Activated CD4-positive, alpha-beta T cell treated with anti-CD3 and anti-CD28 coated beads, Interleukin-2, amount 50 U/mL, for 4 hours (primary cell): ENCODE data around the gene CACNA2D4.

Source experiments
- DNase-seq, 2 experiments: peaks; one replicate each; pipeline ENCODE4 v3.0.0-alpha.2; 2020

Gene CACNA2D4

DNA sequence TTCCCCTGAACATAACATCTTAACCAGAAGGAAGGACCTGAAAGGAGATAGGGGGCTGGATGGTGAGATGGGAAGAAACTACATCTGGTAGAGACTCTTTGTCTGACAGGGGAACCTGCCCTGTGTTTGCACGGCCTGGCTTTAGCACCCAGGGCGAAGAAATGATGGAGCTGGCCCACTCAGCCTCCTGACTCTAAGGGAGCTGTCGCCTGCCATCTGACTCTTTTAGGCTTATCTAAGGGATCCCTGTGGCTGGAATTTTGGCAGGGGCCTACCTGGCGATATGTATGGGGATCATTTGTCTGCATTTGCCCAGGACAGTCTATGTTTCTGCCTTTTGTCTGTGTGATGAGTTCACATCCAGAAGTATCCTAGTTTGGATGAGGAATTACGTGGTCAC is 15.6 kb upstream of the CACNA2D4 start:
- no peak for DNase-seq

DNA sequence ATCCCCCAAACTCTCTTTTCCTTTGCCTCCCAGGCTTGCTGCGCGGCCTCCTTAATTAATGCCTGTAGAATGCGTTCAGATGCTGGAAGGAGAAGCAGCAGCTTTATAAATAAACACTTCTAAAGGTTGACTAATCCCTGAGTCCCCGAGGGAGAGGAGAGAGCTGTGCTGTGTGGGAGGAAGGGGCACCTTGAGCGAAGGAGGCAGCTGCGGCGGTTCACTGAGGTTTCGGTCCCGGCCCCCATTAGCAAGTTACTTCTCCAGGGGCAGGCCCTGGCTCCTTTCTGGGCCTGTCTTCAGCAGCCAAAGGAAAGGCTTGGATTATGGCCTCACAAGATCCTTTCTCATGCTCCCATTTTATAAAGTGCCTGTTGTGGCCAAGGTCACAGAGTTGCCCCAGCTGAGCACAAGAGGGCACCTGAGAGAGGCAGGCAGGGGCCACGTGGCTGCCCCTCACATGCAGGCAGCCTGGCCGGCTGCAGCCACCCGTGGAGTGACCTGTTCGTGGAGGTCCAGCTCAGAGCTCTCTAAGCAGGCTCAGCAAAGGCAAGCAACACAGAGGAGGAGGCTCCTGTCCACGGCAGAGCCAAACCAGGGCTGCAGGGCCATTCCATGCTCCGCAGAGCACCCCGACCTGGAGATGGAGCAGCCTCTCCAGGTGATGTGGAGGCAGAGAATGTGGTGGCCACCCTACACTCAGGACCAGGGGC is 15.0 kb upstream of the CACNA2D4 start:
- no peak for DNase-seq

DNA sequence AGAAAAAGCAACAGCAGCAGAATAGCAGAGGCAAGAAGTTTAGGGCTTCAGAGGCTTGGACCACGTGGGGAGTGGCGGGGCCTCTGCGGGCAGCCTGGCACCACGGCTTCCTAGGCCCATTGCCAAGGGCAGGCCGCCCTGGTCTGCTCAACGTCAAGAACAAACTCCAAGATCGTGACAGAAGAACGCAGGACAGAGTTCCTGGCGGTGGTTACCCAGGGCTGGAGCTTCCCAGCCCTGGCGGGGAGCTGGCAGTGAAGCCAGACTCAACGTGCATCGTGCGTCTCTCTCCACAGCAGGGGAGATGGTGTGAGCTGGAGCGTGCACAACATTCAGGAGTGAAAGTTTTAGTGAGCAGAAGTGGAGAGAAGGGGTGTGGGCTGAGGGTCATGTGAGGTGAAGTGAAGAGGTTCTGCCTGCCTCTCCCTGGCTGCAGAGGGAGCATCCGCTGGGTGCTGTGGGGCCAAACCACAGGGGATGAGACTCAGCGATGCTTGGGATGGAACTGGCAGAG is 13.9 kb upstream of the CACNA2D4 start:
- no peak for DNase-seq

DNA sequence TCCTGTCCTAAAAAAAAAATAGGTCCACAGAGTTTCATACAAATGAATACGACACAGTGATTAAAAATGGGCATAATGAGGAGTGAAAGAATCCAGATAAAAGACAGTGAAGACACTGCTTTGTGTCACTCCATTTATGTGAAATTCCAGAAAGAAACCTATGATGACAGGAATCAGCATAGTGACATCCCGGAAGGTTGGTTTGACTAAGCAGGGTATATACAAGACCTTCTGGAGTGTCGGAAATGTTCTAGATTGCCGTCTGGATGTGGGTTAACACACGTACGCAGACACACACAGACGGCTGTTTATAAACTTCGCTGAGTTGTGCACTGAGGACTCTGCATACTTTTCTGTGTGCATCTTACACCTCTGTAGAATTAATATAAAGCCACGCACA is 13.2 kb upstream of the CACNA2D4 start:
- no peak for DNase-seq

DNA sequence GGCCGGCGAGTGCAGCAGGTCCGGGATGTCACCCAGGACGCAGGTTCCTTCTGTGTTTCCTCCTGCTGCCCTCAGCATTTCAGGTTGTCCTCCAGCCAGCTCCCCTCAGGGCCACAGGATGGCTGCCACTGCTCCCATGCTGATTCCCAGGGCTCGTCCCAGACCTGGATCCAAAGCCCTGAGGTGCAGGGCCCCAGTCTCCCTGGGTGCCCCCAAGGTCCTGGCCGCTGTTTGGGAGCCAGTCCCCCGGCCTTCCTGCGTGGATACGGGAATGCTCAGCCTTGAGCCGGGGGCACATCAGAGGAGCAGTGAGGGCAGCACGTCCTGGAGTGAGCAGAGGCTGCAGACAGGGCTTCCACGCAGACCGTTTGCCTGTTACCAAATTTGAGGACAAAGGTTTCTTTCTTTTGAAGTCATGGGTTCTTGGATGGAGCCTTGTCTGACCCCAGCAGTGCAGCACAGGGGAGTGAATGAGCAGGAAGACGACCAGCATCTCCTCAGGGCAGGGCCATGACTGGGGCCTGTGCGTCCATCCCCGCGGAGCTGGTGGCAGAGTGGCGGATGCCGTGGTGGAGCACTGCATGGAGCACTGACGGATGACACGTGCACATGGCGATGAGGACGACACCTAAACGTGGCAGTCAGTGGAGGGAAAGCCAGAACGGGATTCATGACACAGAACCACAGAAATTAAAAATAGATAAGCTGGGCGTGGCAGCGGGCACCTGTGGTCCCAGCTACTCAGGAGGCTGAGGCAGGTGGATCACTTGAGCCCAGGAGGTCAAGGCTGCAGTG is 12.5 kb upstream of the CACNA2D4 start:
- no peak for DNase-seq

DNA sequence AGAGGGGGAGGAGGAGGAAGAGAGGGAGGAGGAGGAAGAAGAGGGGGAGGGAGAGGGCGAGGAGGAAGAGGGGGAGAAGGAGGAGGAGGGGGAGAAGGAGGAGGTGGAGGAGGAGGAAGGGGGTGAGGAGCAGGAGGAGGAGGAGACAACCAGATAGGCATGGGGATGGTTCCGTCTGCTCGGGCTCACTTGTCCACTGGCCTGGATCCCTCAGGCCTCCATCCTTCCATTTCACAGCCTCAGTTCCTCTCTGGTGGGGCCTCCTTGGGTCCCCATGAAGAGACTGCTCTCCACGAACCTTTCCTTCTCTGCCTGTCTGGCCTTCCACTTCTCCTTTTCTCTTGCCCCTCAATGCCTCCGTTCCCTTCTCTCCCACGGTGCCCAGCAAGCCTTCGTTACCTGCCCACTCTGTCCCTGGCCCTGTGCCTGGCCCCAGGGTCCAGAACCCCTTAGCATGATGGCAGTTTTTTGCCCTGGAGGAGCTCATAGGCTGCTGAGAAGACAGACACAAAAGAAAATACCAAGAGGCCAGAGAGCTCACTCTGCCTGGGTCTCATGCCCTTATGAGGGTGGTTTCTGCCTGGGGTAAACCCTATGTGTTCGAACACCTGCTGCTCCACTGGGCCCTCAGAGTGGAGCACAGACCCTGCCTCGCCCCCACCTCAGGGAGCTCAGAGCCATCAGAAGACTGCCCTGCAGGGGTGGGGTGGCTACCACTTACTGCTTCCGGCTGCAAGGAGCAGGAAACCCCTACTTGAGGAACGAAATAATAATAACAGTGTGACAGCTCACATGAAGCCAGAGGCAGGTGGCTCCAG is 11.7 kb upstream of the CACNA2D4 start:
- no peak for DNase-seq

DNA sequence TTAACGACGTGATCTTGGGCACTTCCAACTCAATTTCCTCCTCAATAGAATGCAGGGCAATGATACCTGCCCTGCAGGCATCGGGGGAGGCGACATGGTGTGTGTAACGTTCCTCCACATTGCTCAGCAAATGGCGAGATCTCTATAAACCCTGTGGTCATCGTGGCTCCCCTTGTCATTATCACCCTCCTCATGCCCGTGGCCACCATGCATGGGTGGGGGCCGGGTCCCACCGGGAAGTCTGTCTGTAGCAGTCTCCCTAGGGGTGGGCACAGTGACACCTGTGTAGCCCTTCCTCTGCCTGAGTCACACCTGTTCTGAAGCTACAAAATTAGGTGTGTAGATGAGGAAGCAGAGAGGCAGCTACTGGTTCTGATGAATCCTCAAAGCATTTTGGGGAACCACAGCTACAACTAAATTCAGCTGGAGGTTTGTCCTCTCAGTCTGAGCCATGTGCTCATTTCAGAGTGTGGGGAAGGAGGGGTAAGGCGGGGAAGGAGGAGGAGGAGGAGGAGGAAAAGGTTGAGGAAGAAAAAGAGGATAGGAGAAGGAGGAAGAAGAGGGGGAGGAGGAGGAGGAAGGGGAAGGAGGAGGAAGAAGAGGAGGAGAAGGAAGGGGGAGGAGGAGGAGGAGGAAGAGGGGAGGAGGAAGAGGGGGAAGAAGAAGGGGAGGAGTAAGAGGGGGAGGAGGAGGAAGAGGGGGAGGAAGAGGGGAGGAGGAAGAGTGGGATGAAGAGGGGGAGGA is 11.0 kb upstream of the CACNA2D4 start:
- DNase-seq: no peak

DNA sequence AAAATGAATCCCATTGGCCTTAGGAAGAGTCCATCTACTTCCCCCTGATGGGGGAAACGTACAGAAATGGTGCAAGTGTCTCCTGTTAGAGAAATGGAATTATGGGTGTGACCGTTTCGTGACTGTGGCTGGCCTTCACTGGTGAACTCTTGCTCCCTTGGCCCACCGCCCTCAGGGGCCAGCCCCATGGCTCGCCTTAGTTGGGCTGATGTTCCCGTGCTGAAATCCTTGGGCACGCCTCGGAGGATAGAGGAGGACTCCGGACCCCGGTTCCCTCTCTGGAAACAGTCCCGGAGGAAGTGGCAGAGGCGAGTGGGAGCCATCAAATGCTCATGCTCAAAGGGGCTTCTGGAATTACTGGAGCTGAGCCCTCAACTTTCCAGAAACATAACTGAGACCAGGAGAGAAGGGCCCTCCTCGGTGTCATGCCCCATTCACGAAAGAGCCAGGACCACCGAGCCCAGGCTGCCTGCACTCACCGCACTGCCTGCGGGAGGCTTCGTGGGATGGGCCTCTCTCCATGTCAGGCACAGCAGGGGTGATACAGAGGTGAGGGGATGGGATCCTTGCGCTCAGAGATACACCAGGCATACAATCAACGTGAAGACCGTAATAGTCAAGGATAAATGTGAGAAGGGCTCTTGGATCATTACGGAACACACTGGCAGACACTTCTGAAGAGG is 10.1 kb upstream of the CACNA2D4 start:
- DNase-seq: no peak

DNA sequence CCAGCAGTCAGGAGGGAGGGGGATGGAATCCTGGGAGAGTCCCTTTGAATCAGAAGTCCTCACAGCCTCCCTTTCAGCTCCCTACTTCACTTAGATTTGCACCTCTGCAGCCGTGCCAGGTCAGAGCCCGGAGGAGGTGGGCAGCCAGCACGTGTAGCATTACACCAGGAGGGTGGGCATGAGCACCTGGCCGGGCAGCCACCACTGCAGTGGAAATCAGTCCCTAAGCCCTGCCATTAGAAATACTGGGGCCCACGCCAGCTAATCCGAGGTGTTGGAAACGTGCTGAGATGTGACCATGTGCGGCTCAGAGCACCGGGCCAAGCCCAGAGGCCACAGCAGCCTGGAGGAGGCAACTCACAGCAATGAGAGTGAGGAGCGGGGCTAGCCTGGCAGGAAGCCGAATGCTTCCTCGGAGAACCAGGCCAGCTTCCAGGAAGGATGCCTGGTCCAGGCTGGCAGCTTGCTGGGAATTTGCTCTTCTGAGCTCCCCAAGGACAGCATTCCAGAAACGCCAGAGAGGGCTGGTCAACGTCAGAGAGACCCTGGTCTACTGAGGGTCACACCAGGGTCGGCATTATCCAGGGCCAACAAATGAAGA is 9.4 kb upstream of the CACNA2D4 start:
- DNase-seq: no peak

DNA sequence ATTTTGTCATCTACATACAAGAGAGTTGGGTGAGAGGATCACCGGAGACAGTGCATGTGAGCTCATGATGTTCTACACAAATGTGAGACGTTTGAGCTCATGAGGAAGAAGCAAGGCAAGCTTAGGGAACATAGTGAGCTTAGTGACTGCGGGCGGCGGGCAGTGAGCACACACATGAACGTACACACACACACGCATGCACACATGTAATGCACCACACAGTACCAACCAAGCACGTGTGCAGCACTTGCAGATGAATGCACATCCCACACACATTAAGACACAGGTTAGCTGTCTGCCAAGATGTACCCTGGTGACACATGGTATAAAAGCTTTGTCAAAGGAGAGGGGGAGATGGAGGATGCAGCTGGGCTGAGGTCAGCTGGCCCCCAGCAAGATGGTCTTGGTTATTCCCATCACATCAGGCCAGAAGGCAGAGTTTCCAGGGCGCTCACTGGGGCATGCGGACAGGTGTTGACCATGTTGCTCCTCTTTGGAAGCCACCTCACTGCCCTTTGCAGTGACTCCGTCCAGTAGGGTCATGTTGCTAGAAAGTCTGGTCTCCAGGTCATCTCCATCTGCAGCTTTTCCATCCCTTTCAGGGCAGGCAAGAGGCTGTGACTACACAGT is 8.7 kb upstream of the CACNA2D4 start:
- no peak for DNase-seq

DNA sequence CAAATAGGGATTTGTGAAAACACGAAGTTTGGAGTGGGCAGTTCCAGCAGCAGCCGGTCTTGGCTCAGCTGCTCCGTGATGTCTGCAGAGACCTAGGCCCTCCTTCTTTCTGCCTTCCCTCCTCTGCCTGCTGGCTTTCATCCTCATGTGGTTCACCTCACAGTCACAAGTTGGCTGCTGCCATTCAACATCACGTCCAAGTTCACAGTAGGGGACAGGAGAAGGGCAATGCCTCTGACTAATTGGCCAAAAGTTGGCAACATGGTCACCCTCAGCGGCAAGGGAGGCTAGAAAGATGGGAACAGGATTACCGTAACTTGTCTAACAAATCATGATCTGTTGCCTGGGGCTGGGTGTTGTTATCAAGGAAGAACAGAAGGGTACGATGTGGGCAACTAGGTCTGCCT is 7.8 kb upstream of the CACNA2D4 start:
- no peak for DNase-seq

DNA sequence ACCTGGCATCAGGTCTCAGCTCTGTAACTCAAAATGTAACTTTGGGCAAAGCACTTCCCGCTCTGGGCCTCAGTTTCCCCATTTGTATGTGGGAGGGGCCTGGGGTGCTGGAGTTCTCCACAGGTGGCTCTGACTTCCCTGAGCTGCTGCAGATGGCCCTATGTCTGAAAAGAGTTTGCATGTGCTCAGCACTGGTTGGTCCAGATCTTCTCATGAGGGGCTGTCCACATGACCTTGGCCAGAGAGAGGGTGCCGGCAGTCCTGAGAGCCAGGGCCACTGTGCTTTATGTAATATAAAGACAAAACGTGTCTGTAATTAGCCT is 7.2 kb upstream of the CACNA2D4 start:
- no peak for DNase-seq

DNA sequence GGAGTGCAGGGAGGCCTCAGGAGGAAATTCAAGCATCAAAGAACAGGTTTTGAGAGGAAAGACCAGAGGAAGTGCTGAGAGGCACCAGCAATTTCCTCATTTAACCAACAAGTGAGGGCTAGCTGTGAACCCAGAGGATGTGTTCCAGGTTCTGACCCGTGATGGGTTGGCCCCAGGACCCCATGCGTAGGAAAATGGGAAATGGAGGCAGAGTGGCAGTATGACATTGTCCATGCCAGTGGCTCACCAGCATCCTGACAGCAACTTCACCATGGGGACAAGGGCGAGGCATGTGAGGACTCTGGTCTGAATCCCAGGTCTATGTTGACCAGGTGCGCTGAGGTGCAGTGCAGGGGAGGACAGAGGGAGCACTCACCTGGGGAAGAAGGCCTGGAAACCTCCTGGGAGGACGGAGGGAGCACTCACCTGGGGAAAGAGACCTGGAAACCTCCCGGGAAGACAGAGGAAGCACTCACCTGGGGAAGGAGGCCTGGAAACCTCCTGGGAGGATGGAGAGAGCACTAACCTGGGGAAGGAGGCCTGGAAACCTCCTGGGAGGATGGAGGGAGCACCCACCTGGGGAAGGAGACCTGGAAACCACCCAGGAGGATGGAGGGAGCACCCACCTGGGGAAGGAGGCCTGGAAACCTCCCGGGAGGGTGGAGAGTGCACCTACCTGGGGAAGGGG is 6.7 kb upstream of the CACNA2D4 start:
- DNase-seq: no peak

DNA sequence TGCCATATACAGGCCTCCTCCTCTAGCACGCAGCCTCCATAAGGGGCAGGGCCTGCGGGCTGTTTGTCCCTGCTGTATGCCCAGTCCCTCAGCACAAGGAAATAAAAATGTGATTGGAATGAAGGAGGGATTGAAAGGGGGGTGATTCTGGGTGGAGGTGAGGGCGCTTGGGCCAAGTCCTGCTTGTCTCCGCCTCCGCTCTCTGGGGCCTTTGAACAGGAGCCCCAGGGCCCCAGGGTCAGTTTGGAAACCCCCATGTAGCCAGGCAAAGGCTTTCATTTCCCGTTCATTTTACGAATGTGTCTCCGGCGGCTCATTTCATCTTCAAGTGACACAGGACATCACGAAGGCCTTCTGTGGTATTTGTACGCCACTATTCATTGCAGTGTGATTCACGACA is 4.5 kb upstream of the CACNA2D4 start:
- no peak for DNase-seq

DNA sequence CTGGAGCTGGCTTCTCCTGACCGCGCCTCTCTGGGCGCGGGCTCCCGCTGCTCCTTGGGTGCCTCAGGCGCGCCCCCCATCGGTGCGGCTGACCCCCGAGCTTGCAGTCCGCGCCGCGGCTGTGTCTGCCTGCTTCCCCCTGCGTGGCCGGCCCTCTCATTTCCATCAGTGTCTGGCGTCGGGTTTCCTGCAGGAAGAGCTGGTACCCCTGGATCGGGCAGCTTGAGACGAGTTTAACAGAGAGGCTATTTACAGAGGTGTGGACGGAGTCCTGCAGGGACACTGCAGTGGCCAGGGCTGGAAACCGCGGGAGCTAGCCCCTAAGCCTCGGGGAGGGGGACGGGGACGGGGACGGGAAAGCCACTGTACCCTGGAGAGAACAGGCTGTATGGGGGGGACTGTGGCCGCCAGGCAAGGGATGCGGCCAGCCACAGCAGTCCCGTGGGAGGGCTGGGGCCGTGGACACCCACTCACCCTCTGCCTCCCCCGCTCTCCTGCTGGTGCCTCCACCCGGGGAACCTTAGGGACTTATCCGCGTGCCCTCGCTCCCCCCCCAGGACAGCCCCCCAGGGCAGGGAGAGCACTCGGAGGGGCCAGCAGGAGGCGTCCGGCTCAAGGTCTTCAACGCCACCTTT is 3.7 kb upstream of the CACNA2D4 start:
- no peak for DNase-seq

DNA sequence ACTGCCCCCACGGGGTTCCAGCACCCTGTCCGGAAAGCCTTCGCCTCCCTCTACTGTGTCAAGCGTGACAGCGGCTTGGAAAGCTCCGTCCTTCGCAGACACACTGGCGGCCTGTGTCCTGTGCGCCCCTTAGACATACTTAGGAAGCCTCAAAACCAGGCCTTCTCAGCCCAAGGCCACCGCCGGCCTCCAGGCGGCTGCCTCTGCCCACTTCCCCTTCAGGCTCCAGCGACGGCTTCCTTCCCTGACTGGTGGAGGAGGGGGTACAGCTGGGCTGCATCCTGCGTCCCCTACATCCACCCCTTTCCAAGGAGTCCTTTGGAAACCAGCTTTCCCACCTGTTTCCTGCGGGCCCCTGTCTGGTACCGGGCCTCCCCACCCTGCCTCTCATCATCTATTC is 2.5 kb upstream of the CACNA2D4 start:
- DNase-seq: no peak

DNA sequence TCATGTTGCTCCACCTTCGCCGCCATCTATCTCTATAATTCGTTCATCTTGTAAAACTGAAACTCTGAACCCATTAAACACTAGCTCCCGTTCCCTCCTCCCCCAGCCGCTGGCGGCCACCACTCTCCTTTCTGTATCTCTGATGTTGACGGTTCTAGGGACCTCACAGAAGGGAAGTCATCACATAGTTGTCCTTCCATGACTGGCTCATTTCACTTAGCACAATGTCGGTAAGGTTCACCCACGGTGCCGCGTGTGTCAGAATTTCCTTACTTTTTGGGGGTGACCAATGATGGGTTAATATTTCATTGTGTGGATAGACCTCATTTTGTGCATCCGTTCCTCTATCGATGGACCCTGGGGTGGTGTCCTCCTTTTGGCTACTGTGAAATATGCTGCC is 2.0 kb upstream of the CACNA2D4 start:
- DNase-seq: no peak

DNA sequence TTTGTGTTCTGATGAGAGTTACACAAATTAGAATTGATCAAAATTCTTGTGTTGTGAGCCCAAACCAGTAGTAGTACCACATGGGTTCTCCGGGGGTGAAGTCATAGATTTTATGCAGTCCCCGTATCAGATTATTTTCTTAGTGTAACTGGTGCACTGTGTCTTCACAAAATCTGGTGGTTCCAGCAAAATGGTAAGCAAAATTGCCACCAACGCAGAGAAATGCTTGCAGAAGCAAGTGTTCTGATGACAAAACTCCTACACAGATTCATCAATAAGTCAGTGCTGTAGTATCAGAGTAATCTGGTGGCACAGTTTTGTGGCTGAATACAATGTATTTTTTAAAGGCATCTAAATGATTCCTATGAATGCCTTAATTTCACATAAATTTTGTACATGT is 1.3 kb upstream of the CACNA2D4 start:
- no peak for DNase-seq

DNA sequence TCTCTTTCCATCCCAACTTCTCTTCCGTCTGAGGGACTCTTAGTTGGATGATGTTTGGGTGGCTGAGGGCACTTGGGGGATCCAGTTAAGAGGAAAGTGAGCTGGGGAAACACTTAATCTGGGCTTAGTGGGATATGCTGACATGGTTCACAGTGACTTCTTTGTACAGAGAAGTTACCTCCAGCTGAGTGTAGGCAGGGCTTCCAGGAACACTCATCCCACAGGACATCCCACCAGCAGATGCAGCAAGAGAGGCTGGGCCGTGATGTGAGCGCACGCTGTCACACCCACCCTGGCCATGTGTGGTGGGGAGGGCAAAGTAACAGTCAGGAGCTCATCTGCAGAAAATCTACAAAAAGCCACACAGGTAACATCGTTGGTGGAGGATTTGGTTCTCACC is 832 bp upstream of the CACNA2D4 start:
- no peak for DNase-seq

DNA sequence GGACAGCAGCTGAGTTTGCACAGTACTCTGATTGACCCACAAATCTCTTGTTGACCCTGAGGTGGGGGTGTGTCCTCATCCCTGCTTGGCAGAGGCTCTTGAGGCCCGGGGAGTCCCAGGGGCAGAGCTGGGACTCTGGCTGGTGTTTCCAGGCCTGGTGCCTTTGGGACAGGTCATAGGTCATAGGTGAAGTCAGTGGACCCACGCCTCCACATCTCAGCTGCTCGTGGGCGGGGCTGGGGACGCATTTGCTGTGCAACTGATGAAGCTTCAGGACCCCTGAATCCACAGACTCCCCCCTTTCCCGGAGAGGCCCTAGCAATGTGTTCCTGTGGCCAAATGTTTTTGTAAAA is 408 bp upstream of the CACNA2D4 start:
- no peak for DNase-seq
